Stimulated activated CD4-positive, alpha-beta T cell treated with anti-CD3 and anti-CD28 coated beads, Interleukin-4, amount 100 ng/mL, for 4 hours (primary cell): ENCODE measurements around the gene CASP10.

Source experiments
- DNase-seq, 2 experiments: peaks; one replicate each; pipeline ENCODE4 v3.0.0-alpha.2; 2020

The CASP10 gene

GRCh38 chr2:201200345-201200744, 17.4 kb downstream of the CASP10 start:
- no peak for DNase-seq

- no peak for DNase-seq
Observed at GRCh38 chr2:201201371-201201770, 18.4 kb downstream of the CASP10 start.

- no peak for DNase-seq
Observed at GRCh38 chr2:201203916-201204654, 21.1 kb downstream of the CASP10 start.

GRCh38 chr2:201204655-201205514, 21.9 kb downstream of the CASP10 start:
- no peak for DNase-seq

GRCh38 chr2:201205515-201205849, 22.5 kb downstream of the CASP10 start:
- no peak for DNase-seq

- no peak for DNase-seq
Observed at GRCh38 chr2:201208563-201209252, 25.8 kb downstream of the CASP10 start.

- DNase-seq: no peak
Observed at GRCh38 chr2:201215963-201216362, 33.0 kb downstream of the CASP10 start.

- DNase-seq: no peak
Observed at GRCh38 chr2:201216918-201217317, 34.0 kb downstream of the CASP10 start.

GRCh38 chr2:201218780-201219179, 35.8 kb downstream of the CASP10 start:
- no peak for DNase-seq

GRCh38 chr2:201219328-201220096, 36.6 kb downstream of the CASP10 start:
- no peak for DNase-seq

GRCh38 chr2:201220102-201220570, 37.2 kb downstream of the CASP10 start:
- peak in 1 of 2 experiments; percentile 43 for DNase-seq

GRCh38 chr2:201223089-201224073, 40.4 kb downstream of the CASP10 start:
- peak in 1 of 2 experiments; percentile 13 for DNase-seq

GRCh38 chr2:201228271-201228911, 45.5 kb downstream of the CASP10 start:
- DNase-seq: no peak

GRCh38 chr2:201228912-201229290, 46.0 kb downstream of the CASP10 start:
- peak in 1 of 2 experiments; percentile 17 for DNase-seq

GRCh38 chr2:201231781-201232466, 49.0 kb downstream of the CASP10 start:
- DNase-seq: peak; percentile 82 to 86

- DNase-seq: no peak
Observed at GRCh38 chr2:201232467-201232815, 49.5 kb downstream of the CASP10 start.

GRCh38 chr2:201233192-201233811, 50.4 kb downstream of the CASP10 start:
- DNase-seq: peak; percentile 75 to 86

GRCh38 chr2:201233812-201234662, 51.1 kb downstream of the CASP10 start:
- DNase-seq: no peak

GRCh38 chr2:201234663-201235135, 51.8 kb downstream of the CASP10 start:
- DNase-seq: no peak
